Measurements from ENCODE around the gene NEIL1.
"Not testable (repeated sequence)": the region's sequence is repeated elsewhere in the genome, so short reads cannot be mapped to it uniquely, and the experiment has no call there.

The NEIL1 gene

DNA sequence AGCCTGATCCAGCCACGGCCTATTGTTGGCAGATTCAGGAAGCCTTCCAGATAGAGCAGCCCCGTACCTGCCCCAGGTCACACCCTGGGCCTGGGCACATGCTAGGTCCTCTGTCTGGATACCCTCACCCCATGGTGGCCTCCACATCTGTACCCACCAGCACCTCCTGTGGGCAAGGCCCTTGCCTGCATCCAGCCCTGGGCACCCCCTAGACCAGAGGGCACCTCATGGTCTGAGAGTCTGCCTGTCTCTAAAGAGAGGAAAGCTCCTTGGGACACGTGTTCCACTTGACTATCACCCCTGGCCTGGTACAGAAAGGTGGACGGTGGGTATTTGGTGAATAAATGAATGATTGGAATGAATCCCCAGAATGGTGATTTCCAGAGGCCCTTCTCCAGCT, 19.8 kb upstream of the NEIL1 start:
- DNase-seq (ENCODE audit: extremely low spot score), result no peak
- ChIA-PET POLR2A (no interaction called here), CTCF (no interaction called here)
- no peak for TF ChIP-seq CTCF (IDR thresholded peaks at IDR 0.05; ENCODE audit: control extremely low read depth, extremely low read depth, low read depth, missing control alignments)

DNA sequence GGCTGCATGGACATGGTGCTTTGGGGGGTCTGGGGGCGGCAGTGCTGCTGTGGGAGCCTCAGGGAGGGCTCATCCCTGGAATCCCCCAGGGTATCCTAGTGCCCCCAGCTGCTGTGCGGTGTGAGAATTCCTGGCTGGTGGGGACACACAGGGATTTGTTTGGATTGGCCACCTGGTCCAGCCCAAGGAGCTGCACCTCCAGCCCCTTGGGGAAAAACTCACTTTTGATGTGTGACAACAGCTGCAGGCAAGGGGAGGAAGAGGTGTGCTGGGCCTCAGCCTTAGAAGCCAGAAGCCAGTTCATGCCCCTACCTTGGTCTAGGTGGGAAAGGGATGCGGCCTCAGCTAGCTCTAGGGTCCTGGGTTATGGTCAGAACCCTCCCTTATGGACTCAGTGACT, 19.3 kb upstream of the NEIL1 start:
- no peak for DNase-seq (ENCODE audit: extremely low spot score)
- POLR2A ChIA-PET, result no interaction called here
- CTCF ChIA-PET, result interaction anchor here (0.8 to 2.0 kb wide), 3 partner anchors 41 to 159 kb away, joined by 3 to 5 read pairs (median 3); partner anchors contain the start of gene MAN2C1
- no peak for TF ChIP-seq CTCF (IDR thresholded peaks at IDR 0.05; ENCODE audit: control extremely low read depth, extremely low read depth, low read depth, missing control alignments)

- CTCF ChIA-PET, result interaction anchor here (1.0 to 2.0 kb wide), 4 partner anchors 39 to 319 kb away, joined by 3 to 5 read pairs (median 3); partner anchors contain the start of genes MAN2C1 and SNX33
- DNase-seq (ENCODE audit: extremely low spot score), result no peak
- peak; percentile 11 for TF ChIP-seq CTCF (IDR thresholded peaks at IDR 0.05; ENCODE audit: control extremely low read depth, extremely low read depth, low read depth, missing control alignments)
- POLR2A ChIA-PET, result no interaction called here
Measured at GRCh38 chr15:75328493-75329314, 18.1 kb upstream of the NEIL1 start.

DNA sequence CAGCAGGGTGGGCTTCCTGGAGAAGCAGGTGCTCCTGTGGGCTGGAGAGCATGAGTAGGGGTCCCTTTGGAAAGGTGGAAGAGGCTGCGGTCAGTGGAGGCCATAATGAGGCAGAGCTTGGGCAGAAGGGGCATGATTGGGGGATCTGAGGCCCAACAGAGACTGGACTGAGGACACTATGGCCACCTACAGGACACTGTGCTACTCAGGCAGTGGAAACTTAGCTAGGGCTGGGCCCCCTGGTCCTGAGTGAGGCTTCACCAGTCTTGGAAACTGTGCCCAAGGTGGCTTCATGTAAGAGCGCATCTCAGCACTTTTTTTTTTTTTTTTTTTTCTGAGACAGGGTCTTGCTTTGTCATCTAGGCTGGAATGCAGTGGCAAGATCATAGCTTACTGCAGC, 17.3 kb upstream of the NEIL1 start:
- no peak for TF ChIP-seq CTCF (IDR thresholded peaks at IDR 0.05; ENCODE audit: control extremely low read depth, extremely low read depth, low read depth, missing control alignments)
- CTCF ChIA-PET, result interaction anchor here (2.0 kb wide), 1 partner anchor 39 kb away, joined by 5 read pairs; the partner anchor contains the start of gene MAN2C1
- no peak for DNase-seq (ENCODE audit: extremely low spot score)
- POLR2A ChIA-PET, result no interaction called here

DNA sequence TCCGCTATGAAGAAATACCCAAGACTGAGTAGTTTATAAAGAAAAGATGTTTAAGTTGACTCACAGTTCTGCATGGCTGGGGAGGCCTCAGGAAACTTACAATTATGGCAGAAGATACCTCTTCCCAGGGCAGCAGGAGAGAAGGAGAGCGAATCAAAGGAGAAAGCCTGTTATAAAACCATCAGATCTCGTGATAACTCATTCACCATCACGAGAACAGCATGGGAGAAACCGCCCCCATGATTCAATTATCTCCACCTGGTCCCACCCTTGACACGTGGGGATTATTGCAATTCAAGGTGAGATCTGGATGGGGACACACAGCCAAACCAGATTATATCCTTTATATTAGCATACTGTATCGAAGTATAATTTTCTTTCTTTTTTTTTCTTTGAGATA, 14.7 kb upstream of the NEIL1 start:
- POLR2A ChIA-PET; DNase-seq (ENCODE audit: extremely low spot score): not testable (repeated sequence)

GRCh38 chr15:75333654-75334419, 13.0 kb upstream of the NEIL1 start:
- CTCF ChIA-PET, result interaction anchor here (0.9 kb wide), 1 partner anchor 353 kb away, joined by 3 read pairs; no protein-coding TSS in a partner anchor

More for the DNA sequence above, 14.7 kb upstream of the NEIL1 start:
- CTCF ChIA-PET, result not testable (repeated sequence)

DNA sequence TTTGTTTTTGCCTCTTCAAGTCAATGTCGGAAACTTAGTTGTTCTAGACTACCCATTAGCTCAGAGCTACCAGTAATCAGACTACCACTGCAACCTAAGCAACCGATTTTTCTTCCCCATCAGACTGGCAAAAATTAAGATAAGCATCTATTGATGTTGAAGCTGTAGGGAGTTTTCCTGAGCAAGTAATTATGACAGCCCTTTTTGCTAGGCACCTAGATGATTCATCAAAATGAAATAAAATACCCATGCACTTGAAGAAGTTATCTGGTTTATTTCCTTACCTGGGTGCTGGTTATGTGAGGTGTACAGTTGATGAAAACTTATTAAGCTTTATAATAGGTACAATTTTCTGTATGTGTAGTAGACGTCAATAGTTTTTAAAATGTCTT, 11.5 kb upstream of the NEIL1 start:
- TF ChIP-seq CTCF (IDR thresholded peaks at IDR 0.05; ENCODE audit: control extremely low read depth, extremely low read depth, low read depth, missing control alignments), result no peak
- ChIA-PET POLR2A (no interaction called here), CTCF (no interaction called here)
- DNase-seq (ENCODE audit: extremely low spot score), result no peak

More at GRCh38 chr15:75333654-75334419, 13.0 kb upstream of the NEIL1 start:
- not testable (repeated sequence) for DNase-seq (ENCODE audit: extremely low spot score)
- POLR2A ChIA-PET, result interaction anchor here (0.6 kb wide), 1 partner anchor 304 kb away, joined by 3 read pairs; no protein-coding TSS in a partner anchor

Measured in GM10248 (cell line).